CD14-positive monocyte (primary cell): Measurements from ENCODE around the gene PDE6B. TPM values are rescaled to one million over a fixed set of nuclear protein-coding genes. Genes with fewer than 3 reads are reported as not detected.

Experiments used
- DNase-seq, 3 donors: peaks; one replicate each; pipeline ENCODE4 v3.0.0-alpha.2; 2011 to 2022
- H2AFZ ChIP-seq: 2 replicates; pipeline ENCODE4 v1.6.0; 2012; ENCODE audit warnings: mild to moderate bottlenecking, low read depth, low read length, inconsistent platforms; ENCODE audit not compliant: insufficient read depth, poor library complexity, severe bottlenecking
- H3K27ac ChIP-seq, 2 donors: 1 replicate in 1 of 2; 2 replicates in 1 of 2; pipeline ENCODE4 v1.5.1; 2012 to 2013; ENCODE audit warnings: low read length in 2 of 2, control low read depth in 1 of 2, inconsistent platforms in 1 of 2, low read depth in 1 of 2, mild to moderate bottlenecking in 1 of 2
- H3K27me3 ChIP-seq, 2 donors: one replicate each; pipeline versions ENCODE4 v1.6.0 to v1.6.1; 2011 to 2013; ENCODE audit warnings: low read length in 2 of 2; ENCODE audit not compliant: control insufficient read depth in 2 of 2, insufficient read depth in 2 of 2
- H3K36me3 ChIP-seq, 2 donors: replicated peaks in 1 of 2; 1 replicate in 1 of 2; 2 replicates in 1 of 2; pipeline versions ENCODE4 v1.5.1 to v1.6.1; 2012 to 2013; ENCODE audit warnings: low read length in 2 of 2, control low read depth in 1 of 2, inconsistent platforms in 1 of 2, mild to moderate bottlenecking in 1 of 2; ENCODE audit not compliant: insufficient read depth in 2 of 2, control insufficient read depth in 1 of 2
- H3K4me1 ChIP-seq, 2 donors: 1 replicate in 1 of 2; 2 replicates in 1 of 2; pipeline versions ENCODE4 v1.5.1 to v1.6.1; 2012 to 2013; ENCODE audit warnings: low read length in 2 of 2, control low read depth in 1 of 2, inconsistent platforms in 1 of 2, mild to moderate bottlenecking in 1 of 2, moderate library complexity in 1 of 2; ENCODE audit not compliant: insufficient read depth in 2 of 2, control insufficient read depth in 1 of 2
- H3K4me2 ChIP-seq: replicated peaks from 2 replicates; pipeline ENCODE3; 2012; ENCODE audit warnings: low read length, moderate library complexity, mild to moderate bottlenecking; ENCODE audit not compliant: poor library complexity, severe bottlenecking; ENCODE audit errors: extremely low read depth
- H3K4me3 ChIP-seq, 3 experiments: fragments of 200-600 bp in 1 of 3; sonication (generic) in 1 of 3; replicated peaks in 1 of 3; 1 replicate in 2 of 3; 2 replicates in 1 of 3; pipeline ENCODE4 v1.5.1; 2011 to 2013; ENCODE audit warnings: low read length in 3 of 3, mild to moderate bottlenecking in 3 of 3, control low read depth in 2 of 3, low read depth in 2 of 3, inconsistent platforms in 1 of 3, moderate library complexity in 1 of 3
- H3K79me2 ChIP-seq: 2 replicates; pipeline ENCODE4 v1.6.0; 2012; ENCODE audit warnings: mild to moderate bottlenecking, control low read depth, inconsistent platforms, low read length, moderate library complexity; ENCODE audit not compliant: insufficient read depth
- H3K9ac ChIP-seq: 2 replicates; pipeline ENCODE4 v1.6.0; 2017; ENCODE audit warnings: low read length, mild to moderate bottlenecking; ENCODE audit not compliant: insufficient read depth, poor library complexity, severe bottlenecking
- H3K9me3 ChIP-seq, 2 donors: replicated peaks in 1 of 2; 1 replicate in 1 of 2; 2 replicates in 1 of 2; pipeline versions ENCODE4 v1.5.1 to v1.6.1; 2012 to 2013; ENCODE audit warnings: low read length in 2 of 2, control low read depth in 1 of 2; ENCODE audit not compliant: control insufficient read depth in 1 of 2, insufficient read depth in 1 of 2
- H4K20me1 ChIP-seq: 2 replicates; pipeline ENCODE4 v1.6.0; 2012; ENCODE audit warnings: mild to moderate bottlenecking, low read length, control low read depth, moderate library complexity; ENCODE audit not compliant: insufficient read depth
- H3K27ac Mint-ChIP-seq, 7 donors: one replicate each; pipeline ENCODE4 v1.8.0; 2020; ENCODE audit warnings: mild to moderate bottlenecking in 7 of 7, mixed read lengths in 7 of 7, moderate library complexity in 6 of 7, inconsistent platforms in 2 of 7
- H3K27me3 Mint-ChIP-seq, 3 donors: one replicate each; pipeline ENCODE4 v1.8.0; 2021 to 2022; ENCODE audit warnings: low read depth in 3 of 3, mild to moderate bottlenecking in 3 of 3, mixed read lengths in 3 of 3, moderate library complexity in 3 of 3, inconsistent platforms in 1 of 3
- H3K36me3 Mint-ChIP-seq, 2 donors: one replicate each; pipeline ENCODE4 v1.8.0; 2020; ENCODE audit warnings: mixed read lengths in 2 of 2, inconsistent platforms in 1 of 2, mild to moderate bottlenecking in 1 of 2
- H3K4me1 Mint-ChIP-seq: one replicate; pipeline ENCODE4 v1.8.0; 2020; ENCODE audit warnings: mild to moderate bottlenecking, mixed read lengths
- H3K4me3 Mint-ChIP-seq, 2 donors: one replicate each; pipeline ENCODE4 v1.8.0; 2020; ENCODE audit warnings: mild to moderate bottlenecking in 2 of 2, mixed read lengths in 2 of 2, moderate library complexity in 1 of 2
- H3K9me3 Mint-ChIP-seq, 7 donors: one replicate each; pipeline ENCODE4 v1.8.0; 2020 to 2022; ENCODE audit warnings: mixed read lengths in 7 of 7, mild to moderate bottlenecking in 6 of 7, moderate library complexity in 6 of 7, inconsistent platforms in 2 of 7
- WGBS: methylation state at CpG from one replicate; pipeline ENCODE4 v1.1.5; 2013; ENCODE audit warnings: missing lambda C conversion rate; ENCODE audit not compliant: insufficient coverage; 5-methylcytosine and 5-hydroxymethylcytosine counted together
- intact Hi-C, 2 donors: fragments of 100-400 bp; cut with micrococcal nuclease; formaldehyde crosslinking; loops; one replicate each; pipeline versions ENCODE4 v1.15.0 to v1.15.1; 2023
- polyA plus RNA-seq, 3 donors: library from polyadenylated mRNA; depleted of rRNA in 1 of 3; unstranded in 2 of 3; stranded (reverse) in 1 of 3; fragments of 300-500 nt in 2 of 3; fragments of >200 nt in 1 of 3; fragmentation: Illumina TruSeq in 2 of 3; gene quantifications; 1 replicate in 2 of 3; 2 replicates in 1 of 3; pipeline ENCODE4 v1.2.3, GENCODE V29; 2012 to 2021
- TF ChIP-seq, protein P1 (sequence below): fragments of 200-600 bp; IDR thresholded peaks from one replicate; pipeline ENCODE4 v1.8.0; 2022; ENCODE audit warnings: antibody characterized with exemption, mild to moderate bottlenecking

The PDE6B gene
- polyA plus RNA-seq, 3 donors = 3.7 to 6.3 (median 4.6) TPM

DNA sequence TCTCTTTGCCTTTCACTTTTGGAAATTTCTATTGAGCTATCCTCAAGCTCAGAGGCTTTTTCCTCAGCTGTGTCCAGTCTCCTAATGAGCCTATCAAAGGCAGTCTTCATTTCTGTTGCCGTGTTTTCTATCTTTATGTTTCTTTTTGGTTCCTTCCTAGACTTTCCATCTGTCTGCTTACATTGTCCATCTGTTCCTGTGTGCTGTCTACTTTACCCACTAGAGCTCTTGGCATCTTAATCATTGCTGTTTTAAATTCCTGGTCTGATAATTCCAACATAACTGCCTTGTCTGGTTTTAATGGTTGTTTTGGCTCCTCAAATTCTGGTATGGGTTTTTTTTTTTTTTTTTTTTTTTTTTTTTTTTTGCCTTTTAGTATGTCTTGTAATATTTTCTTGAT lies 9.3 kb upstream of the PDE6B start:
- no peaks in the 10 kb centered on the region for H3K36me3 ChIP-seq
- no peak overlapping the region for H3K4me3 Mint-ChIP-seq
- DNase-seq = no peak
- H3K27ac ChIP-seq = no peak overlapping the region
- no peaks in the 10 kb centered on the region for H3K27me3 ChIP-seq
- H3K4me3 ChIP-seq = no peak overlapping the region
- H4K20me1 ChIP-seq = no peaks in the 10 kb centered on the region
- no peaks in the 10 kb centered on the region for H3K4me1 Mint-ChIP-seq
- H3K9ac ChIP-seq = no peak overlapping the region
- peaks cover 0 to 9% (median 4%) of the 10 kb centered on the region in 7 donors for H3K9me3 Mint-ChIP-seq
- intact Hi-C loops = no loop called here
- TF ChIP-seq, protein P1, sequence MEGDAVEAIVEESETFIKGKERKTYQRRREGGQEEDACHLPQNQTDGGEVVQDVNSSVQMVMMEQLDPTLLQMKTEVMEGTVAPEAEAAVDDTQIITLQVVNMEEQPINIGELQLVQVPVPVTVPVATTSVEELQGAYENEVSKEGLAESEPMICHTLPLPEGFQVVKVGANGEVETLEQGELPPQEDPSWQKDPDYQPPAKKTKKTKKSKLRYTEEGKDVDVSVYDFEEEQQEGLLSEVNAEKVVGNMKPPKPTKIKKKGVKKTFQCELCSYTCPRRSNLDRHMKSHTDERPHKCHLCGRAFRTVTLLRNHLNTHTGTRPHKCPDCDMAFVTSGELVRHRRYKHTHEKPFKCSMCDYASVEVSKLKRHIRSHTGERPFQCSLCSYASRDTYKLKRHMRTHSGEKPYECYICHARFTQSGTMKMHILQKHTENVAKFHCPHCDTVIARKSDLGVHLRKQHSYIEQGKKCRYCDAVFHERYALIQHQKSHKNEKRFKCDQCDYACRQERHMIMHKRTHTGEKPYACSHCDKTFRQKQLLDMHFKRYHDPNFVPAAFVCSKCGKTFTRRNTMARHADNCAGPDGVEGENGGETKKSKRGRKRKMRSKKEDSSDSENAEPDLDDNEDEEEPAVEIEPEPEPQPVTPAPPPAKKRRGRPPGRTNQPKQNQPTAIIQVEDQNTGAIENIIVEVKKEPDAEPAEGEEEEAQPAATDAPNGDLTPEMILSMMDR = no peak
- no peak overlapping the region for H2AFZ ChIP-seq
- H3K27ac Mint-ChIP-seq = no peak overlapping the region
- H3K9me3 ChIP-seq = peaks cover 0 to 4% of the 10 kb centered on the region in 2 donors
- peaks cover 4 to 15% (median 5%) of the 10 kb centered on the region in 3 donors for H3K27me3 Mint-ChIP-seq
- no peak overlapping the region for H3K4me2 ChIP-seq
- no peaks in the 10 kb centered on the region for H3K79me2 ChIP-seq
- H3K36me3 Mint-ChIP-seq = no peaks in the 10 kb centered on the region
- no CpG with 5 or more reads among the region's 1 CpG for WGBS
- no peaks in the 10 kb centered on the region for H3K4me1 ChIP-seq

DNA sequence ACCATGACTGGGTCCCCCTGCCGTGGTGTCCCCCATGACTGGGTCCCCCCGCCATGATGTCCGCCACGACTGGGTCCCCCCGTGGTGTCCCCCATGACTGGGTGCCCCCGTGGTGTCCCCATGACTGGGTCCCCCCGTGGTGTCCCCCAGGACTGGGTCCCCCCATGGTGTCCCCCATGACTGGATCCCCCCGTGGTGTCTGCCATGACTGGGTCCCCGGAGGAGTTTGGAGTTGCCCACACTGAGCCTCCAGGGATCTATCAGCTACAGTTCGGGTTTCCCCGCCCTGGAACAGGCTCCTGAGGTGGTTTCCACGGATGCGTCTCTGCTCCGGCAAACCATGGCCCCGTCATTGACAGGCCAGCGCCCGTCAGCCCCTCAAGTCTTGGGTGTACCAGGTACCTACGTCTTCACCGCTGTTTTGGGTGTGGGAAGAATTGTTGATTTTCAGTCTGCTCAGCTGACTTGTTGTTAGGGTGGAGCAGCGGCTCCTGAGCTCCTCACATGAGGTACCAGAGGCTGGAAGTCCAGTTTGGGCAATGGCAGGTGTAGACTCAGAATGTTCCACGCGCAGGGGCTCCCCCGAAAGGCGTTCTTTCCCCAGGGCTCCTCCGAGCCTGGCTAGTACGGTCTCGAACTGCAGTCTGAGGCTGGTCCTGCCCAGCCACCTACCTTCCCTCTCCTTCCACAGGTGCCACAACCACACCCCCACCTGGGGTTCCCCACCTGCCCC lies 8.3 kb upstream of the PDE6B start:
- no peak overlapping the region for H2AFZ ChIP-seq
- H3K27ac Mint-ChIP-seq = no peak overlapping the region
- H3K36me3 Mint-ChIP-seq = no peaks in the 10 kb centered on the region
- peaks cover 2 to 15% (median 8%) of the 10 kb centered on the region in 3 donors for H3K27me3 Mint-ChIP-seq
- WGBS = 96% methylated on average over 25 of the region's 27 CpGs
- no peaks in the 10 kb centered on the region for H3K36me3 ChIP-seq
- H3K4me3 ChIP-seq = no peak overlapping the region
- H3K27ac ChIP-seq = no peak overlapping the region
- H3K9me3 ChIP-seq = peaks cover 0 to 4% of the 10 kb centered on the region in 2 donors
- no peaks in the 10 kb centered on the region for H3K4me1 Mint-ChIP-seq
- no peak for DNase-seq
- H3K79me2 ChIP-seq = no peaks in the 10 kb centered on the region
- H3K4me2 ChIP-seq = no peak overlapping the region
- TF ChIP-seq, protein P1 = no peak
- H3K27me3 ChIP-seq = no peaks in the 10 kb centered on the region
- H3K4me1 ChIP-seq = no peaks in the 10 kb centered on the region
- no peak overlapping the region for H3K9ac ChIP-seq
- peaks cover 0 to 9% (median 4%) of the 10 kb centered on the region in 7 donors for H3K9me3 Mint-ChIP-seq
- no peak overlapping the region for H3K4me3 Mint-ChIP-seq
- intact Hi-C loops = no loop called here
- no peaks in the 10 kb centered on the region for H4K20me1 ChIP-seq
